ENCODE results near the gene ADNP. TPM values are rescaled to one million over a fixed set of nuclear protein-coding genes. Genes with fewer than 3 reads are reported as not detected.

Gene ADNP
- total RNA-seq, 1 experiment from 2014 or later: 143 TPM

GRCh38 chr20:50909413-50909812 lies 21.8 kb downstream of the ADNP start:
- no peak overlapping the region for H3K18ac ChIP-seq (ENCODE audit: insufficient read length, low read depth, low read length)
- peaks cover 68% of the 10 kb centered on the region; the same call in 1 of the 2 replicates for H3K79me2 ChIP-seq (ENCODE audit: insufficient read depth, low read length)
- H3K27ac ChIP-seq (ENCODE audit: insufficient read length, low read depth, low read length): no peak overlapping the region
- H4K8ac ChIP-seq (replicated peaks; ENCODE audit: insufficient read length, low read depth, low read length): no peak overlapping the region
- no peak overlapping the region for H2BK120ac ChIP-seq (ENCODE audit: low read depth, low read length, poor library complexity, severe bottlenecking)
- H3K4me1 ChIP-seq (ENCODE audit: insufficient read depth, low read length): no peaks in the 10 kb centered on the region; the same call in 1 of the 2 replicates
- no peaks in the 10 kb centered on the region for H3K27me3 Mint-ChIP-seq (ENCODE audit: low read depth)
- no peak overlapping the region for H3T11ph ChIP-seq (ENCODE audit: low read length)
- H3K4ac ChIP-seq (ENCODE audit: low read depth, low read length): no peak overlapping the region
- DNase-seq: no peak
- H3K14ac ChIP-seq (ENCODE audit: insufficient read depth, low read length): no peak overlapping the region
- no peak overlapping the region for H3K9ac ChIP-seq (ENCODE audit: extremely low read depth, insufficient read length, low read length)
- H2BK20ac ChIP-seq (ENCODE audit: low read depth, low read length, poor library complexity, severe bottlenecking): no peak overlapping the region
- H4K20me1 ChIP-seq (ENCODE audit: control insufficient read depth, insufficient read depth, insufficient read length): no peaks in the 10 kb centered on the region
- no peaks in the 10 kb centered on the region for H3K27me3 ChIP-seq (ENCODE audit: insufficient read depth, low read length)
- no peak overlapping the region for H3K23ac ChIP-seq (ENCODE audit: insufficient read length, low read depth, low read length)
- H2AK5ac ChIP-seq (ENCODE audit: insufficient read length, low read length): no peak overlapping the region
- no CpG with 5 or more reads among the region's 3 CpGs for WGBS (ENCODE audit: extremely low coverage, insufficient read length, low lambda C conversion rate)
- no peaks in the 10 kb centered on the region for H3K79me1 ChIP-seq (ENCODE audit: insufficient read depth, low read depth, low read length, poor library complexity, severe bottlenecking)
- no peak overlapping the region for H2AFZ ChIP-seq (ENCODE audit: low read length)
- peak overlapping the region in 1 of 3 experiments; percentile 6; a peak in 1 of 7 replicates for H3K27ac Mint-ChIP-seq
- H3K9me3 Mint-ChIP-seq: no peaks in the 10 kb centered on the region
- H3K56ac ChIP-seq (ENCODE audit: insufficient read length, low read depth, low read length): no peak overlapping the region
- H3K4me2 ChIP-seq (ENCODE audit: insufficient read depth, insufficient read length, low read length): no peak overlapping the region
- H3K9me3 ChIP-seq (ENCODE audit: control insufficient read depth, low read depth, low read length): no peaks in the 10 kb centered on the region
- H3K4me3 Mint-ChIP-seq: no peak overlapping the region
- no peaks in the 10 kb centered on the region for H3K23me2 ChIP-seq (ENCODE audit: insufficient read length, low read depth, low read length, poor library complexity, severe bottlenecking)
- no peak overlapping the region for H2BK15ac ChIP-seq (ENCODE audit: low read depth, low read length)
- H2BK12ac ChIP-seq (ENCODE audit: insufficient read length, low read depth, low read length): no peak overlapping the region
- TF ChIP-seq CTCF (conservative IDR thresholded peaks at IDR 0.05): no peak
- H4K5ac ChIP-seq (ENCODE audit: insufficient read length, low read depth, low read length): no peak overlapping the region
- peaks cover 10 to 55% (median 47%) of the 10 kb centered on the region in 3 experiments; a peak in 6 of 7 replicates for H3K36me3 Mint-ChIP-seq (ENCODE audit: insufficient read depth in 1 of 3, low read depth in 3 of 3)
- H3K4me1 Mint-ChIP-seq: peaks cover 44 to 46% of the 10 kb centered on the region in 2 experiments
- H4K91ac ChIP-seq (ENCODE audit: insufficient read length, low read depth, low read length): no peak overlapping the region
- H2BK5ac ChIP-seq (ENCODE audit: insufficient read length, low read length): no peak overlapping the region
